NCI-H1105 treated with DMSO at 0.1 percent for 48 hours (cell line): ENCODE data around the gene CD48.
"Not testable (repeated sequence)": the region's sequence is repeated elsewhere in the genome, so short reads cannot be mapped to it uniquely, and the experiment has no call there.

Experiments used
- DNase-seq: peaks from one replicate; lab custom pipeline; 2025; lab: John Stamatoyannopoulos, UW

The CD48 gene

GRCh38 chr1:160741612-160742348 is 30.2 kb upstream of the CD48 start:
- DNase-seq, result no peak

GRCh38 chr1:160741092-160741501 is 29.5 kb upstream of the CD48 start:
- DNase-seq, result no peak

DNA sequence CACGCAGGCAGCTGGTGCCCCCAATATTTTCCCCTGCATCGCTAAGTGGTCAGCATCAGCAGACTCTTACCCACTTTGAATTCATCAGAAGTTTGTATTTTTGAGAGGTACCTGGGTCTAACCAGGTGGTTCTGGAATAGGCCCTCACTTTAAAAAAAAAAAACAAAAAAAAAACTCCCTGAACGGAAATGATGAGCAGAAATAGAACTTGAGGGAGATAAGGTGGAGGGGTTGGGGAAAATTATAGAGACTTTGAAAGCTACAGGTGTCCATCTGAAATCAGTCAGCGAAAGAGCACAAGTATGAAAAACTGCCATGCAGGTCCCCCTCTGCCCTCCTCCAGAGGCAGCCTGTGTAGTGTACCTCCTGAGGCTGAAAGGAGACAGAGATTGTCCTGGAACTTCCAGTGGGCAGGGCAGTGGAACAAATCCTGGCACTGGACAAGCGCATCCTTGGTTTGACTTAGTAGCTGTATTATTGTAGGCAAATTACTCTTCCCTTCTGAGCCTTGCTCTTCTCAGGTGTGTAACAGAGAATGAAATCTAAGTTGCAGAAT is 28.6 kb upstream of the CD48 start:
- DNase-seq, result no peak

- no peak for DNase-seq
Observed at GRCh38 chr1:160739098-160739511, 27.5 kb upstream of the CD48 start, which contains the start of gene SLAMF7. Gene SLAMF7 (plus strand): TSS chr1:160739247. CDS start chr1:160739302, 55 bp downstream.

- no peak for DNase-seq
Observed at GRCh38 chr1:160738271-160738670, 26.6 kb upstream of the CD48 start.

GRCh38 chr1:160734301-160734700 is 22.7 kb upstream of the CD48 start:
- no peak for DNase-seq

- no peak for DNase-seq
Observed at GRCh38 chr1:160733898-160734297, 22.3 kb upstream of the CD48 start.

DNA sequence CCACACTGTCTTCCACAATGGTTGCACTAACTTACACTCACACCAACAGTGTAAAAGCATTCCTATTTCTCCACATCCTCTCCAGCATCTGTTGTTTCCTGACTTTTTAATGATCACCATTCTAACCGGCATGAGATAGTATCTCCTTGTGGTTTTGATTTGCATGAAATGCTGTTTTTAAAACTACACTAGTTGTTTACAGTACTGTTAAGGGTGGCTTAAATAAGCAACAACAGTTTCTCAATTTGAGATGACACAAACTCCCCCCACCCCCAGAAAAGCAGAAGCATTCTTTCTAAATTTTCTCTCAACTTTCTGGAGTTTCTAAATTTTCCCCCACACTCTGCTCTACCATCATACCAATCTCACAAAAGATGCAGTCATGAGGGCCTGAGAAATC is 20.4 kb upstream of the CD48 start:
- no peak for DNase-seq

DNA sequence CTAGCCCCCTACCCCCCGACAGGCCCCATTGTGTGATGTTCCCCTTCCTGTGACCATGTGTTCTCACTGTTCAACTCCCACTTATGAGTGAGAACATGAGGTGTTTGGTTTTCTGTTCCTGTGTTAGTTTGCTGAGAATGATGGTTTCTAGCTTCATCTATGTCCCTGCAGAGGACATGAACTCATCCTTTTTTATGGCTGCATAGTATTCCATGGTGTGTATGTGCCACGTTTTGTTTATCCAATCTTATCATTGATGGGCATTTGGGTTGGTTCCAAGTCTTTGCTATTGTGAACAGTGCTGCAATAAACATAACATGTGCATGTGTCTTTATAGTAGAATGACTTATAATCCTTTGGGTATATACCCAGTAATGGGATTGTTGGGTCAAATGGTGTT is 19.9 kb upstream of the CD48 start:
- DNase-seq, result not testable (repeated sequence)

DNA sequence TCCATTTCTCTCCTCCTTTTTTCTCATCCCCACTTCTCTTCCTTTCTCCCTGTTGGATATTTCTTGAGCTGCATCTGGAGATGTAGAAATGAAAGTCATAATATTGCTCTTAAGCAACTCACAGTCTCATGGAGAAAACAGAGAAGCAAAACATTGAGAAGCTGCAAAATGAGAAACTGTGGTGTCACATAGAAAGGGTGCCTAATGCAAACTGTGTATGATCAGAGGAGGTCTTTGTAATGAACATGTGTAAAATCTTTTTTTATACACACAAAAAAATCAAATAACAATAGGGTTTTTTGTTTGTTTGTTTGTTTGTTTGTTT is 15.7 kb upstream of the CD48 start:
- DNase-seq, result no peak

GRCh38 chr1:160726498-160727315 is 15.1 kb upstream of the CD48 start:
- DNase-seq, result peak; percentile 75

- DNase-seq, result no peak
Observed at GRCh38 chr1:160726114-160726497, 14.5 kb upstream of the CD48 start.

GRCh38 chr1:160724465-160725242 is 13.0 kb upstream of the CD48 start:
- DNase-seq, result no peak

- no peak for DNase-seq
Observed at GRCh38 chr1:160723332-160723731, 11.7 kb upstream of the CD48 start.

DNA sequence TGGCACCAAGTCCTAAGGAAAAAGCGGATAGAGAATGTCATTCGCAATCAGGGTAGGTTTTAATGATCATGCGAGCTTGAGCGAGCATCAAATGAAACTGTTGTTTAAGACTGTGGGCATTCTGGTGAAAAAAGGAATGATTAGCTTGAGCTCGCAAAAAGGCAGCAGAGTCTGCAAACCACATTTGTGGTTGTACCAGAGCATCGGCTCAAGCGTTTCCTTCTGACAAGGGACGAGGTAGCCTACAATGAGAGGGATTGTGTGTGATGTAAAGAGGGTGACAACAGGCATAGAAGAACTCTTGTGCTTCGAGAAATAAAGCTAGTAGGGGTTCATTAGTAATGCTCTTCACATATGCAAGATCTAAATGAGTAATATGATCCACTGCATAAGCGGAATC is 11.1 kb upstream of the CD48 start:
- no peak for DNase-seq

DNA sequence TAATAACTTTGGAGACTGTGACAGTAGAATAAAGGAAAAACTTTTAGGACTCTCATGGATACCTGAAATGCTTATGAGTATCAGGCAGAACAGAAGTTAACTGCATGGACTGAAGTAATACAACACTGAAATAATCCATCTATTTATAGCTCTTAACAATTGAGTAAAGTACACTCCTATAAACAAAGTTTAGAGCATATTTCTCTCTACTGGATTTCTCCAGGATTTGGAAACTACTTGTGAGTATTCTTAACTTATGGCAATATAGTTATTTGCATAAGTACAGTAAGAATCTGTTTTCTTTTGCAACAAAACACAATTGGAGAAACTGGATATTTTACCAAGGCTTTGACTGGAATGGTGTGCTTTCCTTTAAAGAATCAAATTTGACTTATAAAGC is 9.9 kb upstream of the CD48 start:
- DNase-seq, result no peak

DNA sequence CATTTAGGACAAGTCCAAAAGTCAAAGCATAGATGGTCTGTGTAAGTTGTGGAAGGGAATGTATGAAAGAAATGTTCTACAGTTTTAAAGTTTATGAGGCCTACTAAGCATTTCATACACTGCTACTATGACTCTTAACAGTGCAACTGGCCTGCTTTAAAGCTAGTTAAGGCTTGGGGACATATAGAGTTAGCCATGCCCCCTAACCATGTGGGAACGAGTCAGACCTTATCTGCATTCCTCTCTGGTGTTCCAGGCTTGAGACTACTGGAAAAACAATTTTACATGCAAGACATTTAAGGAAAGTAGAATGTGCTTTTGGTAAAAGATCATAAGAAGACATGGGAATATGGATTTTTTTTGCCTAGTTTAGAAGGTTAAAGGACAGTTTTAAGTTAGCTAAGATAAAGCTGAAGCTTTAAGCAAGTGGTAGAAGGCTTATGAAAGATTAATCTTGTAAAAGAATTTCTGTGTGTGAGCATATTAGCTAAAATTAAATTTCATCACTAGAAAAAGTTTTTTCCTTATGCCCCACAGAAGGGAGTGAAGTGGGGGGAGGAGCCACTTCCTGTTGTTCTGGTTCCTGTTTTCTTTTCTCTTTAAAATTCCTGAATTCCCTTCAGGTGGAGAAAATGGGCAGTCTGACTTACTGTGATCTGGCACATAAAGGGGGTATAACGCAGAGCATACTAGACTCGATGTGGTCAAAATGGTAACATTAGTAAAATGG is 8.9 kb upstream of the CD48 start:
- no peak for DNase-seq

DNA sequence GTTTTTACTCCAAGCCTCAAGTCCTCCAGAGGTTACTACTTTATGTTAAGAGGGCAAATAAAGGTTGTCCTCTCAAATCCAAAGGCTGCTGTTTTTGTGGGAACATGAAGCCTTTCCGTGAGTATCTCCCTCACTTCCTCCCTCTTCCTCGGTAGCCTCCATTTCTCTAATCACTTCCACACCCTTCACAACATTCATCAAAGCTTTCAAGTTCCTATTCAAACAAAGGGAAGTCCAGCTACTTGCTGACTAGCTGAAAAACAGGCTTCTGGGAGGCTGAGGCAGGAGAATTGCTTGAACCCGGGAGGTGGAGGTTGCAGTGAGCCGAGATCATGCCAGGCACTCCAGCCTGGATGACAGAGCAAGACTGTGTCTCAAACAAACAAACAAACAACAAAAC is 6.6 kb upstream of the CD48 start:
- no peak for DNase-seq

GRCh38 chr1:160717306-160717705 is 5.7 kb upstream of the CD48 start:
- no peak for DNase-seq

DNA sequence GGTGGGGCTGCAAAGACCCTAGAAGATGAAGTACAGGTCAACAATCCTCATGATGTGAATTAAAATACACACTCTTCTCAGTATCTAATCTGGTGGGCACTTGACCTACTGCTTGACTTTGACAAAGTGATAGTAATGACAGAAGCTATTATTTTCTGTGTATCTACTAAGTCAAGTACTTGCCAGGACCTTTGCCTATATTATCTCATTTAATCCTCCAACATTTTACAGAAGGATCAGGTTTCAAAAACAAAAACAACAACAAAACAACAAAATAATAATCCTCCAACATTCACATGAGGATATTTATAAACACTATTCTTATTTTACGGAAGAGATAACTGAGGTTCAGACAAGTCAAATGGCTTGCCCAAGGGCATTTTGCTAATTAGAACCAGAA is 4.4 kb upstream of the CD48 start:
- DNase-seq, result no peak

DNA sequence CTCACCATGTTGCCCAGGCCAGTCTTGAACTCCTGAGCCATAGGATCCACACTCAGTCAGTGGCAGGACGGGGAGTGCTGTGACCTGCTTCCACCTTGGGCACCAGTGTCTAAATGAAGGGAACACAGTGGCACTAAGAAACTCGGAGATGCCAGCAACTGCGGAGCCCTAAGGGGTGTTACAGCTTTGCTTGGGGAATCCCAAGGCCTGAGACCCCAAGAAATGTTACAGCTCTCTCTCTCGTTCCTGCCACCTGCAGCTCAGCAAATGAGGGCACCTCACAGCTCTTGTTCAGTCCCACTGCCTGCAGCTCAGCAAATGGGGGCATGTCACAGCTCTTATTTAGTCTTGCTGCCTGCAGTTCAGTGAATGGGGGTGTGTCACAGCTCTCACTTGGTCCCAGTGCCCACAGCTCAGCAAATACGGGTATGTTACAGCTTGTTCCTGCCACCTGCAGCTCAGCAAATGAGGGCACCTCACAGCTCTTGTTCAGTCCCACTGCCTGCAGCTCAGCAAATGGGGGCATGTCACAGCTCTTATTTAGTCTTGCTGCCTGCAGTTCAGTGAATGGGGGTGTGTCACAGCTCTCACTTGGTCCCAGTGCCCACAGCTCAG is 2.5 kb upstream of the CD48 start:
- DNase-seq, result not testable (repeated sequence)
